ENCODE results near the gene SULT4A1.

SULT4A1 gene

DNA sequence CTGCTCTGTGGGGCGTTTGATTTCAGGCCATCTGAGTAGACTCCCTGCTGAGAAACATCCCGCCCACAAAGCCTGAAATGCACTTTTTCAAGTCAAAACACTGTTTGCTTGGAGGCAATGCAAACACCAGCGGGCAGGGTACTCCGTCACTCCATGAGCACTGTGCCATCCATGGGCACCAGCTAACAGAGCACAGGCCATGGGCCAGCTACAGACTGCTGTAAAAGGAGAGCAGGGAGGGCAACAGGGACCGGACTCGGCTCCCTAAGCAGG, 33.7 kb downstream of the SULT4A1 start:
- DNase-seq (ENCODE audit: low spot score): no peak

GRCh38 chr22:43827926-43828724, 34.2 kb downstream of the SULT4A1 start:
- DNase-seq (ENCODE audit: low spot score): no peak

DNA sequence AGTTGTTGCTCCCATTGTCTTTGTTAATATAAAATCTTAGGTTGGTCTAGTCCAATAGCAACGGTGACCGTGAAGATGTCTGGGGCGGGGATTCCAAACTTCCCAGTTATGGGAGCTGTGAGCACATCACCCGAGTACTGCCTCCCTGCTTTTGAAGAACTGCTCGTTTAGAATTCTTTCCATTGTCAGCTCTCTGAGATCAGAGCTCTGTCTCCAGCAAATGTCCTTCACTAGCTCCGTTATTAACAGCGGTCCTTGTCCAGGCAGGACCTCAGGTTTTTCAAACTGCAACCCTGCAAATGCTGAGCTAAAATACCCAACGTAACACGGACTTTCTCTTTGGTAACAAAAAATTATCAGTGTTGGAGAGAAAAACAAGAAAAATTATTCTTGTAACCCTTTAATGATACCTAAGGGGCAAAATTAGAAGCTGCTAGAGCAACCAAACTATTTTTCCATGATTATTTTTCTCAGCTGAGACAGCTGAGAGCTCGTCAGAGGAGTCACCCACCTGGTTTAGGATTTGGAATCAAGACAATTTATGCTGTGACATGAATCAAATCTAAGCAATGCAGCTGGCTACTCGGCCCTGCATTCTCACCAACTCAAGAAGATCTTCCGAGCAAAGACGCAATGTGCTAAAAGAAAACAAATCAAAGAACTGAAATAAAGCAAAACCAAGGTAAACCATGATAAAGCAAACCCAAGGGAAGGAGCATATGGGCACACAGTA, 35.1 kb downstream of the SULT4A1 start:
- DNase-seq (ENCODE audit: low spot score): no peak

DNA sequence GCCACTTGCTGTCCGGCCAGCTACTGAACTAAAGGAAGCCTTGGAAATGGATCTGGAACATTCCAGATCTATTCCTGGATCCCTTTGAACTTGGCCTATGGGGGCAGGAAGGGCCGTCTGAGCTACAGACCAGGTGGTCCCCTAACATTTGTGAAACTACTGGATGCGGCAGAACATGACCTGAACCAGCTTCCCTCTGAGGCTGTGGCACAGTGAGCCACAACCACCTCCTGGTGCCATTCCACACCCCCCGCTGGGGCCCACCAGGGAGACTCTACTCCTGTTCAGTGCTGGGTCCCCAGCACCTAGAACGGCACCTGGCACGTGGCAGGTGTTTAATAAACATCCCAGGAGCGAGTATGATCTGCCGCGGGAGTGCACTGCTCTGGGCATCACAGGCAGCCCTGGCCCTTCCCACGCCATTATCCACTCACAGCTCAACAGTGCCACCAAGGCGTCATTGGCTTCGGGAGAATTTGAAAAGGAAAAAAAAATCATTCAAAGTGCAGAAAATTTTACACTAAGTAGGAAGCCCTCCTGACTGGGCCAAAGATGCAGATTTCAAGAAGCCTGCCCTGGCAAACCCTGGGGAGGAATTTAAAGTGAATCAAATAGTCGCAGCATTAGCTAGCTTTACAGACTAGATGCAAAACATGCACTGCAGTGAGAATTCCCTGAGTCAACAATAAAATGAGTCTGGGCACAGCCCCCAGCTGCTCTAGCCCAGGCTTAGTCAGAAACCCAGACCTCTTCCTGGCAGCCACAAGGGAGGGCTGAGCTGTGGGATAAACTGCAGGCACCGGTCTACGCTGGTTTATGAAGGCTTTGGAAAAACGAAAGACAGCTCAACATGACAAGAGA, 35.9 kb downstream of the SULT4A1 start:
- no peak for DNase-seq (ENCODE audit: low spot score)

DNA sequence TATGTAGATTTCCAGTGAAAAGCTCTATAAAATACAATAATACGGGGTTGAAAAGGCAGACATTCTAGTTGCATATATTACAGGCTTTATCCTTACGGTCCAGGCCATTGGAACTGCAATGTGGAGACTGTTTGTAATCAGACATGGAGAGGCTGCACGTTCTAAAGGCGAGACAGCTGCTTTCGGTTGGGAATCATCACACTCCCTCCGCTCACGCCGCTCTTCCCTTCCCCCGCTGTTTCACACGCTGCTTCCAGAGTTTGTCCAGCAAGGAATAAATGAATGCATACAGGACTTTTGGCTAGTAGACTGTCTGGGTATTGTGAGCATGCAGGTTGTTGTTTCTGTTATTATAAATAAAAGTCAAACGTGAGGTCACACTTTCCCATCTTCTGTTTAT, 36.7 kb downstream of the SULT4A1 start:
- no peak for DNase-seq (ENCODE audit: low spot score)

DNA sequence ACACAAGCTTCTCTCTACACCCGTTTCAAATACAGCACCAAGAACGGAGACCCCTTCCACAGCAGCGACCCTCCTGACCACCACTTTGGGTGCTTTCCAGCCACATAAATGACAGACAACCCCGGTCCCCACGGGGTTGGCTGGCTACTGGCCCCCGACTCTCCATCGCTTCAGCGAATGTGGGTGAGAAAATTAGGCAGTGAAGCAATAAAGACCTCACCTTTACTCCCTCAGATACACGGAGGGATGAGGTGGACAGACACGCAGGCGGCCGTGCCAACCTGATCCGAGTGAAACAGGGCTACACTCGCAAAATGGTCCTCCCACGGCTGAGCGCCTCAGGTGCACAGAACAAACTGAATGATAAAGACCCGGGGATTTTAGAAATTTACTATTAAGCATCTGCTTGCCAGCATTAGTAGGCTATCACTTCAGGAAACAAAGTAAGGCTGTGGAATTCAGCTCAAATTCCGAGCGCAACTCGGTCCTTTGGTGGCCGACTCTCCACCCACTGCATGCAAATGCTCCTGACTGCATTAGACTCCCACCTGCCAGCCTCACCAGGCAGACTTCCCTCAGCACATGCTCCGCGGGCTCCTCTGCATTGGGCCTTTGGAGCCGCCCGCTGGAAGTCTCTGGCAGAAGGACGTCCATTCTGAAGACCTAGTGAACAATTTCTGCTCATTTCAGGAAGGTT, 37.4 kb downstream of the SULT4A1 start:
- no peak for DNase-seq (ENCODE audit: low spot score)

DNA sequence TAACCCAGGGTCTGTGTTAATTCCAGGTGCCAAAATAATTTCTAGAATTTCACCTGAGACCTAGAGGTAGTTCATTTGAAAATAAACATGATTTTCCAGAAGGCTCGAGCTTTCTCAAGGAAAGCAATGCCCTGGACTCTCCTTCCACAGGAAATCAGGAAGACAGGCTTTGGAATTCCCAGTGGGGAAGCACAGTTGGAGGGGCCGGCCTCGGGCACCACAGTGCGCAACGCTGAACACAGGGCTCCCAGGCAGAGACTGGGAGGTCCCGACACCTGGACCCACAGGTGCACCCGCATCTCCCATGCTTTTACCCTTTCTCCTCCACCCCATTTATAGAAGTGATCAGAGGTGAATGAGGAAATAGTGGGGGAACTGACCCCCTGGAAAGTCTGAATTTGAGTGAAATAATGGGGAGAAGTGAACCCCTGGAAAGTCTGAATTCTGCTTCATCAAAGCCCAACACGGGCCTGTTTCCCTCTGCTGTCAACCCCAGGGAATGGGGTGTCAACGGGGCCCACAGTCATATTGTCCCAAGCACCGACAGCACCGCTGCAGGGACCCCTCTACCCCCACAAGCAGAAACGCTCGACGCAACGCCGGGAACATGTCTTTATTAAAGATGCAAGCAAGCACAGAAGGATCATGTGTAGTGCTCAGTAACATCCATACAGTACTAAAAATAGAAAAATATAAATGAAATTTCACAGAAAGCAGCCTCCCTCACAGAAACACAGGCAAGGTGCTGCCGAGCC, 38.2 kb downstream of the SULT4A1 start:
- DNase-seq (ENCODE audit: low spot score): no peak

DNA sequence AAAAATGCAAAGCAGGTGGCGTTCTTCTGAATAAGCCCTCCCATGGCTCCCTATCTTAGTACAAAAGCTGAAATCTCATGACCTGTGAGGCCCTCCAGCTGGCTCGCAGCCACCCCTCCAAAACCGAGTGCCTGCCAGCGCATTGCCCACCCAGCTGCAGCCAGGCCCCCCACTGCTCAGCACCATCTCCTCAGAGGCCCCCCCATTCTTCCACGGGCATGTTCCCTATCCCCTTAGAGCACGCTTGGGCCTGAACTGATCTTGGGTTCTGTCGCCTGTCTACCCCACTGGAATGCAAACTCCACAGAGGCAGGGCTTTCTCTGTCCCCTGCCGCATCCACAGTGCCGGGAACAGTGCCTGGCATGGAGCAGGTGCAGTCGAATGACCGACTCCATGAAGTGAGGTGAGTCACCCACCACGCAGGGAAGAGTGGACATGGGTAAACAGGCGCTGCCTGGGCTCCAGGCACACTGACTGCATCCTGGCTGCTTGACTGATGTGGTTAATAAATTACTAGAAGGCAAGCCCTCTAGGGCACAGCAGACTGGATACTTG, 38.9 kb downstream of the SULT4A1 start:
- DNase-seq (ENCODE audit: low spot score): no peak

DNA sequence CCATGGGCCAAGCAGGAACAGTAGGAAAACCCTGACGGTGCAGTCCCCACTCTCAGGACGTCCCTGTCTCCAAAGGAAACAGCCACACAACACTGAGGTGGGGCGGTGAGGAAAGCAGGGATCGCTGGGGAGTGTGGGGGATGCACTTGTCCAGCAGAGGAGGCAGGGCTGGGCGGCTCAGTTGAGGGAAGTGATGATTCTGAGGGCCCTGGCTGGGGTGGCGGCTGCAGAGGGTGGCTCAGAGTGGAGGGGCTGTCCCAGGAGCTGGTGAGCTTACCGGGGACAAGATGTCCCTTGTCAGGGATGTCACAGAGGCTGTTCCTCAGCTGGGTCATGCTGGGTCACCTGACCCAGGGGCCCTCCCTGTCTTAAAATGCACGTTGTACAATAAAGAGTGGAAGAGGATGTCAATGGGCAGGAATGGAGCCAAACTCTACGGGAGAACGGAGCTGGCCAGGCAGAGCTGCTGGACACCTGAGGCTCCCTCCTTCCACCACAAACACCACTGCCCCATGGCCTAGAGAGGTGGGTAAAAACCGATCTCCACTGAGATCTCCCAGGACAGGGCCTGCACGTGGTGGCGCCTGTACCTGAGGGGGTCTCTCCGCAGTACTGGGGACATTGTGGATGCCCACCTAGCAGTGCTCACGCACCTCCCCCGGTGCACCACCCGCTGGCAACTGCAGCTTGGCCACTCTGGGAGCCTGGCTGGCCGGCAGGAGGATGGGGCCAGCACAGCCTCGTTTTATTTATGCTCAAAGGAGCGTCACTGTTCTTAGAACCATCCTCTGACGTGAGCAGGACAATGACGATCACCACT, 40.5 kb downstream of the SULT4A1 start:
- DNase-seq (ENCODE audit: low spot score): no peak

- DNase-seq (ENCODE audit: low spot score): no peak
These were observed 41.5 kb downstream of the SULT4A1 start for GRCh38 chr22:43820651-43821305.

DNA sequence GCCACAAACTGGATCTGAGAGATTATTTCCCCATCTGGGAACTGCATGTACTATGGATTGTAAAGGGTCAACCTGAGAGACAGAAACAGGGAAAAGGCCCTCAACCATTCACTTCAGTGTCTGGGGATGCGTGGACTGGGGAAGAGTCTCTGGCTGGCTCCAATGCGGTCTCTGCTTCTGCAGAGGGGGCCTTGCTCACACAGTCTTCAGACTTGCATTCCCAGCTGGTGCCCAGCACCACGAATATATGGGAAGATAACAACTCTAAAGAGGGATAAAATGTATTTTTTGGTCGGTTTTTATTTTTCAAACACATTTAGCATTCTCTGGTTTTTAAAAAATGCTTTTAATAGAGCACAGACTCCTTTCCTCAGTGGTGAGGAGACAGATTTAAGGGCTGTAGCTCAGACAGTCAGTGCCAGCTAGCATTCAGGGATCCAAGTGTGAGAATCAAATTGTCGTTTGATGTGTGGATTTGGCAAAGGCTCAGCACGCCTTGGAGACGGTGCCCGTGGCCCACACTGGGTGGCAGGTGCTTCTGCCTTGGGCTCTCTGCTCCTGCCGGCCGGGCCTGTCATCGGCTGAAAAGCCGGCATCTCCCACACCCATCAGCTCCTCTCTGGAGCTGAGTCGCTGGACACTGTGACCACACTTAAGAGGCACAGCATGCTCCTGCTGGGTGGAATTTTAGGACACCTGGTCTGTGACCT, 42.2 kb downstream of the SULT4A1 start:
- DNase-seq (ENCODE audit: low spot score): no peak

DNA sequence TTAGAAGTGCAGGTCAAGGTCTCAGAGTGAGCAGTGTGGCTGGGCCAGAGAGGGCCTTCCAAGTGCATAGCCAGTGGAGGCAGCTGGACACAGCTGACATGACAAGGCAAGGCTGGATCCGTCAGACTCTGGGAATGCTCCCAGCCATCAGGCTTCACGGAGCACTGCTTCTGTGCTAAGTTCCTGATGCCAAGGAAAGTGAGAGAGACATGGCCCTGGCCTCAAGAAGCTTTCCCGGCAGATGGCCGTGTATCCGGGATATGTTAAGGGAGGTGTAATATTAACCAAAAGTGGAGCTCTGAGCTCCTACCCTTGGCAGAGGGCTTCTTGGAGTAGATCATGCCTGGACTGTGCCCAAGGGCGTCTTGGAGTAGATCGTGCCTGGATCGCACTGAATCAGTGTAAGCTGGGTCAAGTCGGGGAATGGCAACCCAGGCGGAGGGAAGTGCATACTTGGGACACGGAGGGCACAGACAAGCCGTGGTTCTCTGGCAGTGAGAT, 42.8 kb downstream of the SULT4A1 start:
- DNase-seq (ENCODE audit: low spot score): no peak

- DNase-seq (ENCODE audit: low spot score): no peak
These were observed 43.3 kb downstream of the SULT4A1 start for GRCh38 chr22:43818981-43819380.

DNA sequence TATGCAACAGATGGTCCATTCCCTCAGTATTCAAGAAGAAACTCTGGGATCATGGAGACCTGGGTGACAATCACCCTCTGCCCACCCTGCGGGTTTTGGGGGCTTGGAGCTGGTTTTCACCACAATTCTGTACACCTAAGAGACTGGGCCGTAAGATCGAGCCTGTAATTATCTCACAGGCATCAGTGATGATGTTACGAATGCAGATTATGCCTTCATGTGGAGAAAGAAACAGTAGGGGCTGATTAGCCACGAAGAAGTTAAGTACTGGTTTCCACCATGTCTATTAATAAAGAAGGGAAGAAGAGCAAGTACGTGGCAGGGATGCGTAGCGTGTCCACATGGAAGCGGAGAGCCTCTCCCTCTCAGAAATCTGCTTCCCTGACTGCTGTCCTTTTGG, 44.9 kb downstream of the SULT4A1 start:
- DNase-seq (ENCODE audit: low spot score): no peak

DNA sequence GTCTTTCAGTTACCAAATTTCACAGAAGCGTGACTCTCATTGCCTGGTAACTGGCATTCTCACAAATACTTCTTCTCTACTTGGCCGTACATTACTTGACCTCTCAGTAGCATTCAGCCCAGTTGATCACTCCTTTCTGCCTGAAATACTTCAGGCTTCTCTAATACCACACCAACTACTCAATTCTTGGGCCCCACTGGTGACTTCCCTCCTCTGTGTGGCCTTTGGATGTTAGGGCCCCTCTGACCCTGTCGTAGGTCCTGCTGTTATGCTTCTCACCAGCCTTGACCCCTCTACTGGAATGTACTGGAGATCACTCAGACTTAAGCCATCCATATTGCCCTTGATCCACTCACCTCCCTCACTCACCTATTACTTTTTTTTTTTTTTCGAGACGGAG, 48.0 kb downstream of the SULT4A1 start:
- no peak for DNase-seq (ENCODE audit: low spot score)

- no peak for DNase-seq (ENCODE audit: low spot score)
These were observed 49.4 kb downstream of the SULT4A1 start for GRCh38 chr22:43812890-43813289.

DNA sequence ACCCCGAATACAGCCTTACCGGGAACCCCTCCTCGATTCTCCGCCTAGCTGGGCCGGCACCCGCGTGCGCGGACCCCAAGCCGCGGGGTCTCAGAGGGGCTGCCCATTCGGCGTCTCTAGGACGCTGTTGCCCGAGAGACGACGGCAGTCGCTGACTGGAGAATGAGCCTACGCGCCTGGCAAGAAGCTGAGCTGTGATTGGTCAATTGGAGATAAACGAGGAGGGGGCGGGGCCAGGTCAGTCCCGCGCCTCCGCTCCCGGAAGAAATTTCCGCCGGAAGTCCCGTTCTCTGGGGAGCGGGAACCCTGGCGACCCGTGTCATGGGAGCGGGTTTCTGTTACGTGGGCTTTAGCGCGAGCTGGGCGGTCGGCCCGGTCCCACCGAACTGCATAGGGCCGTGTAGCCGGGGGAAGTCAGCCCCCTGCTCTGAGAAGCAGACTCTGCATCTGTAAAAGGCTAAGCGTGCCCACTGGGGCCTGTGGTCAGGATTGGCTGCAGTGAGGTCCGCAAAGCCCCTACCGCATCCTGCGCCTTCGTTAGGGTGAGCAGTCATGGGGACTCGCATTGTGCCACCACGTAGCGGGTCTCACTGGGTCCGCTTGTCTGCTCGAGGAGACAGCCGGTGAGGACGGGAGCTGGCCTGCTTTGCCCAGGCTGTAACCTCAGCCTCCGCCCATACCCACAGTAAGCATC, 50.0 kb downstream of the SULT4A1 start, which contains the start of gene EFCAB6:
Gene EFCAB6 (minus strand): TSS at position 157 of the 694 bp plus-strand sequence. CDS start 29,987 bp downstream, outside the sequence.
- DNase-seq (ENCODE audit: low spot score): no peak

DNA sequence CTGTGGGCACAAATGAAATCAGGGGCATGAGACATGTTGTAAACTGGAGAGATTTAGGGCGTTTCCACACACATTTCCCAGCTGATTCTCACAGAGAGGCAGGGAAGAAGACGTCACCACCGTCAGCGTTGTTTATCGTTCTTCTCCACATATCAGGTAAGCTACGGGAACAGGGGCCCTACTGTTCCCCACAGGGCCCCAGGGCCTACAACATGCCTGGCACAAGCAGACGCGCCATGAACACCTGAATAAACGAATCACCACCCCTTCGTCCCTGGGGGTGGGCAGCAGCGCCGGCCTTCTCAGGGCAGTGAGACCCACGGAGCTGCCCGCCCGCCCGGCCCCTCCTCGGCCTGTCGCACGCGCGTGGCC, 50.5 kb downstream of the SULT4A1 start:
- DNase-seq (ENCODE audit: low spot score): no peak
